Ovary (tissue), 3 donors: Measurements from ENCODE around the gene KRTAP12-1.

Source experiments
- EP300 ChIP-seq: sonication (generic); formaldehyde crosslinking; IDR thresholded peaks from one replicate; pipeline ENCODE4 v1.6.1; 2017; ENCODE audit warnings: antibody characterized with exemption
- POLR2A ChIP-seq: fragments of 450-650 bp; IDR thresholded peaks from one replicate; pipeline ENCODE4 v1.6.1; 2017; ENCODE audit warnings: antibody characterized with exemption, mild to moderate bottlenecking, moderate library complexity
- TF ChIP-seq, protein P1 (sequence below), 3 donors: fragments of 450-650 bp in 2 of 3; fragments of 200-600 bp in 1 of 3; IDR thresholded peaks; one replicate each; pipeline versions ENCODE4 v1.5.1 to v1.8.0; 2016 to 2022; ENCODE audit warnings: antibody characterized with exemption in 3 of 3, mild to moderate bottlenecking in 1 of 3
- donor health status: DM: no; HTN: no; CAD: no.

DNA sequence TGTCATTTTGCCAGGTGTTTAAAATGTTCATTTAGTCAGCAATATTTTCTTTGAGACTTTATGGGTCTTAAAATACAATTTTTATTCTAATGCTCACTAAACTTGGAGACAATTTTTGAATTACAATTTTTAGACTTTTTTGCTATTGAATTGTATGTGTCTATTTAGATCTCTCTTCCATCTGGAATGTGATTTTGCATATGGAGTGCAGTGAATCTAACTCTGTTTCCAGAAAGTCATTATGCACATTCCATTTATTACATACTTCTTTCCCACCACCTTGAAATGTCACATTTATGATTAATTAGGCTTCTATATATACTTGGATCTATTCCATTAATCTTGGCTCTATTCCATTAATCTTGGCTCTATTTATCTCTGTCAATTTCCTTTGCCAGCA is 35.0 kb upstream of the KRTAP12-1 start:
- no peak for TF ChIP-seq POLR2A
- TF ChIP-seq, protein P1, sequence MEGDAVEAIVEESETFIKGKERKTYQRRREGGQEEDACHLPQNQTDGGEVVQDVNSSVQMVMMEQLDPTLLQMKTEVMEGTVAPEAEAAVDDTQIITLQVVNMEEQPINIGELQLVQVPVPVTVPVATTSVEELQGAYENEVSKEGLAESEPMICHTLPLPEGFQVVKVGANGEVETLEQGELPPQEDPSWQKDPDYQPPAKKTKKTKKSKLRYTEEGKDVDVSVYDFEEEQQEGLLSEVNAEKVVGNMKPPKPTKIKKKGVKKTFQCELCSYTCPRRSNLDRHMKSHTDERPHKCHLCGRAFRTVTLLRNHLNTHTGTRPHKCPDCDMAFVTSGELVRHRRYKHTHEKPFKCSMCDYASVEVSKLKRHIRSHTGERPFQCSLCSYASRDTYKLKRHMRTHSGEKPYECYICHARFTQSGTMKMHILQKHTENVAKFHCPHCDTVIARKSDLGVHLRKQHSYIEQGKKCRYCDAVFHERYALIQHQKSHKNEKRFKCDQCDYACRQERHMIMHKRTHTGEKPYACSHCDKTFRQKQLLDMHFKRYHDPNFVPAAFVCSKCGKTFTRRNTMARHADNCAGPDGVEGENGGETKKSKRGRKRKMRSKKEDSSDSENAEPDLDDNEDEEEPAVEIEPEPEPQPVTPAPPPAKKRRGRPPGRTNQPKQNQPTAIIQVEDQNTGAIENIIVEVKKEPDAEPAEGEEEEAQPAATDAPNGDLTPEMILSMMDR (IDR thresholded peaks at IDR 0.05) = no peak
- TF ChIP-seq EP300 = no peak
